GM21367 (cell line): ENCODE data around the gene ANKS3.
"Not testable (repeated sequence)": the region's sequence is repeated elsewhere in the genome, so short reads cannot be mapped to it uniquely, and the experiment has no call there.

Source experiments
- ATAC-seq: cut with Tn5 transposase; IDR thresholded peaks from one replicate; pipeline ENCODE4 v1.9.1; 2021; ENCODE audit not compliant: unreplicated experiment

ANKS3 gene

GRCh38 chr16:4754865-4755264 is 20.8 kb upstream of the ANKS3 start:
- no peak for ATAC-seq

DNA sequence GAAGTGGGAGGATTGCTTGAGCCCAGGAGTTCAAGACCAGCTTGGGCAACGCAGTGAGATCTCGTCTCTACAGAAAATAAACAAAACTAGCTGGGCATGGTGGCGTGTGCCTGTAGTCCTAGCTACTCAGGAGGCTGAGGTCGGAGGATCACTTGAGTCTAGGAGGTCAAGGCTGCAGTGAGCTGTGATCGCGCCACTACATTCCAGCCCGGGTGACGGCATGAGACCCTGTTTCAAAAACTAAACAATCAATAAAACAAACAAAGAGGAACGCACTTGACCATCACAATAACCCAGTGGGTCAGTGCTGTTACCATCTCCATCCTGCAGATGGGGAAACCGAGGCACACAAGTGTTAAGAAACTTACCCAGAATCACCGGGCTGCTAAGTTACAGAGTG is 19.2 kb upstream of the ANKS3 start:
- no peak for ATAC-seq

GRCh38 chr16:4752351-4753100 is 18.5 kb upstream of the ANKS3 start:
- ATAC-seq: no peak

DNA sequence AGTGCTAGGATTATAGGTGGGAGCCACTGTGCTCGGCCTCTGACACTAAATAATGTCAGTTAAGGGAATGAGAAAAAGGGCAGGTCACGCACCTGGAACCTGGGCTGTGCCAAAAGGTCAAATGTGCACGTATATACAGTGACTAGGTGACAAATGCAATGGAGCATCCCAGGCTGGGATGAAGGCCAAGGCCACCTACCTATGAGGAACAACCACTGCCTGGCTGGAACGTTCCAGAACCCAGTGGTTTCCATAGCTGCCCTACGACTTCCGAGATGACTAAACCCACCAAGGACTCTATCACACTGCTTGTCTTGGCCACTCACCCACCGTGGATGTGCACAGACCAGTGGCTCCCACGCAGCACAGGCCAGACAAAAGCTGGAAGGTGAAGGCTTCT is 16.8 kb upstream of the ANKS3 start:
- ATAC-seq: no peak

DNA sequence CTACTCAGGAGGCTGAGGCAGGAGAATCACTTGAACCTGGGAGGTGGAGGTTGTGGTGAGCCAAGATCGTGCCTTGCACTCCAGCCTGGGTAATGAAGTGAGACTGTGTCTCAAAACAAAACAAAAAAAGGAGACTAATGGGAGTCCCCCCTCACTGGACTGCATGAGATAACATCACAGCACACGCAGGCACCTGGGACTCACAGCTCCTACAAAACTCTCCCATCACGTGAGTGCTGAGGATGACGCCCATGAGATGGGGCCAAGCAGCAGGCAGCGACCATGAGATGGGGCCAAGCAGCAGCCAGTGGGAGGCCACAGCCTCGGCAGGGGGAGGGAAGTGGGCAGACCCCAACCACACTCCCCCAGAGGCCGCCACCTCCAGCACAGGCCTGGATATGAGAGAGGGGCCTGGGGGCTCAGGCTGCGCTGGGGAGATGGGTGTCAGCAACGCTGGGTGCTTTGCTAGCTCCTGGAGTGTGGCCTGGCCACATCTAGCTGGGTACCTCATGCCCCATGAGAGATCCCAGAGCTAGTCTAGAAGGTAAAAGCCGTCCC is 15.7 kb upstream of the ANKS3 start:
- ATAC-seq: no peak

DNA sequence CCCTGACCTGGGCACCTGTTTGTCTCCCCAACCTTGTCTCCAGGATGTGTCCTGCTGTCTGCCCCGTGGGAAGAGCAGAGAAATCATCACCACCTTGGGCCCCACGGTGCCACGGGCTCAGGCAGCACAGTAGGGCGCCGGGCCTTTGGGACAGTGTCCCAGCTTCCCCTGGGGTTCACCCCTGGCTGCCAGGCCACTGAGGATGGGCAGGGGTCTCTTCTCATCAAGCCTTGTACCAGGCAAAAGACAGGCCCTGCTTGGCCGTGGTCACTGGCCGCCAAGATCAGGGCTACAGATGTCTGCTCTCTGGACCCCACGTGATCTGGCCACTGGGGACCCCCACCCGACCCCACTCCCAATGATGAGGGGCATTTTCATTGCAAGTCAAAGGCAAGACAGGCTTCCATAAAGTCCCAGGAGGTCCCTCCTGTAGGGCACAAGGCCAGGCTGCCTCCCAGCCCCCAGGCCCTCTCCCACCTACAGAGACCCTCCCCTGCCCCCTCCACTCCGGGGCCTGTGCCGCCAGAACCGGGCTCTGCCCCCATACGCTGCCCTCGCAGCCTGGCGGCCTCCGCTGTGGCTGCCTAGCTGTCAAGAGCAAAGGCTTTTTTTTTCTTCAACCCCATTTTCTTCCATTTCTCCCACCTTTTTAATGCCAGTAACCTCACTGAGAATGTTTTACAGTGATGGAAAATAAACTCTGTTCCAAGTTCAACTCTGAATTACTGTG is 14.8 kb upstream of the ANKS3 start:
- no peak for ATAC-seq

DNA sequence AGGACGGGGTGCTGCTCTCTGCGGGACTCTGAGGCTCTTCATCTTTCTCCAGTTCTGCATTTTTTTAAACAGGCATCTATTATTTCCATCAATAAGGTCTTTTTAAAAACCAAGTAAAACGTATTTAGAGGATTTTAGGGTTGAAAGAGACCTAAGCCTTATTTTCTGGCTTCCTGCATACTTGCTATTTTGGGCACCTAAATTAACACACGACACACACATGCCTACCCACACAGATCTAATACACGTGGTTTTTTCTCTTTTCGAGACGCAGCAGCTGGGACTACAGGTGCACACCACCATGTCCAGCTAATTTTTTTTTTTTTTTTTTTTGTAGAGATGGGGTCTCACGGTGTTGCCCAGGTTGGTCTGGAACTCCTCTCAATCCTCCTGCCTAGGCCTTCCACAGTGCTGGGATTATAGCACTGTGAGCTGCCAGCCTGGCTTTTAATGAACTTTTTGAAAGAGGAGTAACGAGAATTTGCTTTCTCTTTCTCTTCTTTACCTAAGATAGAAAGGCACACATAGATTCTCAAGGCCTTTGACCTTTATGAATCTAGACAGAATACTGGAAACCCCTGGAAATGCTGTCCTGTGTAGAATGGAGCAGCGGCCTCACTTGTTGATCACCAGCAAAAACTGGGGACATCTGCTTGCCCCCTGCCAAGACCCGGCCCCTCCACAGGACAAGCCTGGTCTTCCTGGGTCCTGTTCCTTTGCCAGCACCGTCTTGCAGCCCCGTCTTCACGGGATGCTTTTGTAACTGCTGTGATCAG is 14.0 kb upstream of the ANKS3 start:
- no peak for ATAC-seq

GRCh38 chr16:4746991-4747574 is 13.0 kb upstream of the ANKS3 start:
- no peak for ATAC-seq

DNA sequence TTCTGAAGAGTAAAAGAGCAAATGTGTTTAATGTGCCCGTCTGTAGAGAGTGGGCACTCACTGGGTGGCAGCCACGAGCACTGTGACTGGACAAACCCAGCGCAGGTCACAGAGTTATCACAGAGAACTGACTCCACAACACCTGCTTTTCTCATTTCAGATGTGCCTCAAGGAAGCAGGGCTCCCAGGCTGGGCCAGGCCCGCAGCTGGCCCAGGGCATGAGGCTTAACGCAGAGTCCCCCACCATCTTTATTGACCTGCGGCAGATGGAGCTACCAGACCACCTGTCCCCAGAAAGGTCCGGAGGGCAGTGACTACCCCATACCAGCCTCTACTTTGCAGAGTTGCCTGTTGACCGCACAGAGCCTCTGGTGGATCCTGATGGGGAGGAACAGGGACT is 12.1 kb upstream of the ANKS3 start:
- no peak for ATAC-seq

- ATAC-seq: no peak
These were observed 11.2 kb upstream of the ANKS3 start for GRCh38 chr16:4745274-4745569.

DNA sequence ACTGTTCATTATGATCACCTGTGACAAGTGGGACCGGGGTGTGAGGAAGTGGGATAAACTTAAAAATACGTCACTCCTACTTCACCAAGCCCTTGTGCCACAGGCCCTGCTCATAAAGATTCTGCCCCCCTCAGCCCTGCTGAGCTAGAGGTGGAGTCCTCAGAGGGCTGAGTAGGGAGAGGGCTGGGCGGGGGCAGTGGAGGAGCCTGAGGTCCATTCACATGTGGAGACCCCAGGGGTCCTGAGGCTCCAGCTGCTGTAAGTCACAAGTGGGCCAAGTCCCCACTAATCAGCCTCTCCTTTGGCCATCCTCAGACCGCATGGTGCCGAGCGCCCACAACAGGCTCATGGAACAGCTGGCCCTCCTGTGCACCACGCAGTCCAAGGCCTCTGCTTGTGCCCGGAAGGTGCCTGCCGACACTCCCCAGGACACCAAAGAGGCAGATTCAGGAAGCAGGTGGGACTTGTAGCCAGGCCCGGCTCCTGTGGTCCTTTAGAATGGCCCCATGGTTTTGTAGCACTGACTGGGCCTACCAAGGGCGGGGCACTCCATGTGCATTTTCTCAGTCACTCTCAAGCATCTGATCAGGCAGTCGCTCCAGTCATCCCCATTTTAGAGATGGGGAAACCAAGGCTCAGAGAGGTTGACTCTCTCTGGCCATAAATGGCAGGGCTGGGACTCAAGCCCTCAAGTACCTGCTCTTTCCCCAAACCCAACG is 10.6 kb upstream of the ANKS3 start:
- ATAC-seq: no peak

GRCh38 chr16:4743226-4743878 is 9.3 kb upstream of the ANKS3 start:
- ATAC-seq: no peak

GRCh38 chr16:4738370-4738769 is 4.3 kb upstream of the ANKS3 start:
- ATAC-seq: not testable (repeated sequence)

GRCh38 chr16:4737545-4737944 is 3.5 kb upstream of the ANKS3 start:
- no peak for ATAC-seq

GRCh38 chr16:4736546-4736945 is 2.5 kb upstream of the ANKS3 start:
- no peak for ATAC-seq

DNA sequence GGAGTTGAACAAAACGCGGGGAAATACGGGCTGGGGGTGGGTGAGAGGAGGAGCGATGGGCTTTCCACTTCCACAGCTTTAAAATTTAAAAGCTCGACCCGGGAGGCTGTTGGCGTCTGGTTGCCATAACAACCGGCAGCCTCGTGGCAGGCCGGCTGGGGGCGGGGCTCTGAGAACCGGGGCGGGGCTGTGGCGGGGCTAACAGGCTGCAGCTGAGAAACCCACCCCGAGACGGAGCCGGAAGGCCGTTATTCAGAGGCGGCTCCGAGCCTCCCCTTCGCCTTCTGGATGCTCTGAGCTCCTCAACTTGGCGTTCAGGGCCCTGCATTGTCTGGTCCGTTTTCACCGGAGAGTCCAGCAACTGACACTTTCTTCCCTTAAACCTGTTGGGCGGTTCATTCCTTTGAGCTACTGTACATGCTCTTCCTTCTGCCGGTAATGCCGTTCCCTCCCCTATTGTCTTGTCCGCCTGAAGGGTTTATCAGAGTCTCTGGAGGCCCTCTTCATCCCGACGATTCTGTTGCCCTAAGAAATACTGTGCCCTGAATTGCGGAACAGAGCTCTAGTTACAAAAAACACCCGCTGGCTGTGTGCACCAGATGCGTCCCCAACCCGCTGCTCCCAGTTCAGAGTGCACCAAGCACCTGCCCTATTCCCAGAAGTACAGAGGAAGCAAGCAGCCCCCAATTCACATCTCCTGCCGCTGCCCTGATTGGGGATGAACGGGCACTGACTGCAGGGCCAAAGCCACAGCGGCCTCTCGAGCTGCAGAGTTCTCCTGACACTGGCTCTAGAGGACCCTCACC is 862 bp upstream of the ANKS3 start:
- ATAC-seq: peak; percentile 45

- no peak for ATAC-seq
These were observed 366 bp downstream of the ANKS3 start for GRCh38 chr16:4733747-4734062.

GRCh38 chr16:4733211-4733742 is 794 bp downstream of the ANKS3 start:
- no peak for ATAC-seq

DNA sequence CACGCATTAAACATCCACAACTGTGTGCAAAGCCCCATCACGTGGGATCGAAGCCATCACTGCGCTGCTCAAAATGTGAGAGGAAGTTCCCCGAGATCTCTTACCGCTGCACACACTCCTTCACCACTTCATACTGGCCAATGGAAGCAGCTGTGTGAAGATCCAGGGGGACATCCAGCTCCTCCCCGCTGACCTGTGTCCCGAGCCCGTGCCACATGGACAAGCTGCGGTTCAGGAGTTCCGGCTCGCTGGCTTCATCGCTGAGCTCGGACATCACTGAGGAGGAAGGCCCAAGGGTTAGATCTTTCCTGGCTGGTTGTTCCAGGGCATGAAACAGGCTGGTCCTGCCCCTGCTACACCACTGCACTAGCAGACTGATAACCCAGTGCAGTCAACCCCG is 4.2 kb downstream of the ANKS3 start:
- ATAC-seq: no peak
